GM12878 (cell line): ENCODE data around the gene TRIOBP. TPM values are rescaled to one million over a fixed set of nuclear protein-coding genes. Genes with fewer than 3 reads are reported as not detected.

Source experiments
- ATAC-seq: fragments of 200-7000 bp; cut with Tn5 transposase; 3 replicates; pipeline ENCODE4 v1.9.1; 2020; ENCODE audit warnings: mild to moderate bottlenecking, moderate library complexity
- BruUV-seq: library from RNA; stranded (reverse); fragments of 400-500 nt; replicated peaks from 2 replicates; lab custom pipeline; 2021; lab: Mats Ljungman, UMichigan
- CTCF ChIA-PET: fragments of 300-600 bp; sonication (Branson Sonifier 250); formaldehyde crosslinking; extraction: SDS; loops from one replicate; lab custom pipeline; 2021; ENCODE audit warnings: inconsistent platforms; lab: Yijun Ruan, JAX
- POLR2A ChIA-PET: fragments of 350-600 bp; formaldehyde crosslinking; extraction: SDS; loops from one replicate; lab custom pipeline; 2021; ENCODE audit warnings: inconsistent platforms; lab: Charles Lee
- RAD21 ChIA-PET: fragments of 300-600 bp; sonication (Branson Sonifier 250); formaldehyde crosslinking; loops from one replicate; lab custom pipeline; 2023; ENCODE audit warnings: antibody characterized with exemption; ENCODE audit not compliant: unreplicated experiment; lab: Charles Lee
- SMC1A ChIA-PET: fragments of 300-600 bp; sonication (Branson Sonifier 250); formaldehyde crosslinking; loops from one replicate; lab custom pipeline; 2023; ENCODE audit not compliant: unreplicated experiment, uncharacterized antibody; lab: Charles Lee
- DNase-seq: peaks from one replicate; pipeline ENCODE4 v3.0.0-alpha.2; 2011; ENCODE audit warnings: low read depth, low spot score
- FAIRE-seq: peaks from 3 replicates; lab custom pipeline; 2011; peaks lifted over from hg19 to GRCh38; lab: Jason Lieb, UNC
- H2AFZ ChIP-seq: 2 replicates; pipeline ENCODE4 v1.6.0; 2011; ENCODE audit warnings: low read depth, low read length, control low read depth; ENCODE audit not compliant: control insufficient read depth
- H3K27ac ChIP-seq: 2 replicates; pipeline ENCODE4 v1.5.1; 2011; ENCODE audit warnings: control low read depth; ENCODE audit not compliant: control insufficient read depth, insufficient read depth
- H3K27me3 ChIP-seq, 2 experiments: replicated peaks in 1 of 2; 2 replicates each; pipeline versions ENCODE4 v1.6.0 to v1.6.1; 2011; ENCODE audit warnings: low read length in 1 of 2; ENCODE audit not compliant: control insufficient read depth in 2 of 2, insufficient read depth in 2 of 2
- H3K36me3 ChIP-seq, 2 experiments: 2 replicates each; pipeline ENCODE4 v1.5.1; 2011; ENCODE audit warnings: low read length in 1 of 2; ENCODE audit not compliant: control insufficient read depth in 2 of 2, insufficient read depth in 2 of 2
- H3K4me1 ChIP-seq: 2 replicates; pipeline ENCODE4 v1.6.1; 2011; ENCODE audit warnings: mild to moderate bottlenecking, low read length, moderate library complexity, mixed read lengths; ENCODE audit not compliant: control insufficient read depth, insufficient read depth
- H3K4me2 ChIP-seq: 2 replicates; pipeline ENCODE4 v1.6.0; 2011; ENCODE audit warnings: control low read depth; ENCODE audit not compliant: control insufficient read depth, insufficient read depth
- H3K4me3 ChIP-seq: fragments of 200-600 bp; sonication (generic); 2 replicates; pipeline ENCODE4 v1.5.1; 2016
- H3K79me2 ChIP-seq: 2 replicates; pipeline ENCODE4 v1.6.0; 2011; ENCODE audit warnings: low read length; ENCODE audit not compliant: control insufficient read depth, insufficient read depth
- H3K9ac ChIP-seq: 2 replicates; pipeline ENCODE4 v1.8.0; 2011; ENCODE audit warnings: low read length, control low read depth, mixed read lengths; ENCODE audit not compliant: control insufficient read depth, insufficient read depth
- H3K9me3 ChIP-seq: replicated peaks from 3 replicates; pipeline ENCODE4 v1.5.1; 2011; ENCODE audit warnings: mild to moderate bottlenecking, low read length; ENCODE audit not compliant: control insufficient read depth, insufficient read depth
- H4K20me1 ChIP-seq: 2 replicates; pipeline ENCODE4 v1.6.0; 2011; ENCODE audit not compliant: control insufficient read depth, insufficient read depth
- BACH1 ChIP-seq: fragments of 450-650 bp; IDR thresholded peaks from 2 replicates; pipeline ENCODE4 v1.6.1; 2017; ENCODE audit warnings: mild to moderate bottlenecking, borderline replicate concordance
- BHLHE40 ChIP-seq, 2 experiments: fragments of 450-650 bp in 1 of 2; IDR thresholded peaks; 2 replicates each; pipeline ENCODE4 v1.6.1; 2011 to 2017; ENCODE audit warnings: low read depth in 2 of 2, borderline replicate concordance in 1 of 2, improper control_type of control experiment in 1 of 2, low read length in 1 of 2, mild to moderate bottlenecking in 1 of 2
- CREB1 ChIP-seq: IDR thresholded peaks from 2 replicates; pipeline ENCODE4 v1.6.1; 2012; ENCODE audit warnings: low read depth, mild to moderate bottlenecking, inconsistent platforms
- ELK1 ChIP-seq: IDR thresholded peaks from 2 replicates; pipeline ENCODE4 v1.6.1; 2012; ENCODE audit warnings: low read depth, low read length, improper control_type of control experiment
- HDAC6 ChIP-seq: fragments of 200-600 bp; sonication (generic); IDR thresholded peaks from one replicate; pipeline ENCODE4 v1.8.0; 2017; ENCODE audit warnings: antibody characterized with exemption; ENCODE audit not compliant: unreplicated experiment
- KAT2A ChIP-seq: conservative IDR thresholded peaks from 2 replicates; pipeline ENCODE4 v1.6.1; 2011; ENCODE audit warnings: low read depth, low read length; ENCODE audit not compliant: control insufficient read depth
- MXI1 ChIP-seq: fragments of 150-350 bp; IDR thresholded peaks from 2 replicates; pipeline ENCODE4 v1.6.1; 2011; ENCODE audit warnings: low read depth, mild to moderate bottlenecking, inconsistent platforms, low read length, improper control_type of control experiment
- NFYB ChIP-seq: IDR thresholded peaks from 2 replicates; pipeline ENCODE4 v1.6.1; 2011; ENCODE audit warnings: low read depth, mild to moderate bottlenecking, low read length, improper control_type of control experiment, moderate library complexity; ENCODE audit not compliant: insufficient read depth
- SMAD5 ChIP-seq: IDR thresholded peaks from 2 replicates; pipeline ENCODE4 v1.6.1; 2016; ENCODE audit warnings: antibody characterized with exemption, low read depth
- SMARCA5 ChIP-seq: fragments of 450-650 bp; IDR thresholded peaks from 2 replicates; pipeline ENCODE4 v1.6.1; 2017; ENCODE audit warnings: mild to moderate bottlenecking
- SMC3 ChIP-seq: IDR thresholded peaks from 2 replicates; pipeline ENCODE4 v1.6.1; 2011; ENCODE audit warnings: low read length, improper control_type of control experiment, borderline replicate concordance
- TBL1XR1 ChIP-seq: IDR thresholded peaks from 2 replicates; pipeline ENCODE4 v1.6.1; 2012; ENCODE audit warnings: low read depth, low read length, improper control_type of control experiment
- TCF3 ChIP-seq: IDR thresholded peaks from 2 replicates; pipeline ENCODE4 v1.6.1; 2012; ENCODE audit warnings: low read depth, mild to moderate bottlenecking, low read length, borderline replicate concordance; ENCODE audit not compliant: insufficient read depth
- YY1 ChIP-seq: IDR thresholded peaks from 2 replicates; pipeline ENCODE4 v1.6.1; 2011; ENCODE audit warnings: low read depth, mild to moderate bottlenecking, low read length
- ZBTB4 ChIP-seq: fragments of 450-650 bp; formaldehyde crosslinking; IDR thresholded peaks from 2 replicates; pipeline ENCODE4 v1.4.0; 2022; ENCODE audit warnings: mild to moderate bottlenecking, moderate library complexity
- ZNF274 ChIP-seq: IDR thresholded peaks from one replicate; pipeline ENCODE4 v1.8.0; 2011; ENCODE audit not compliant: insufficient read length, insufficient read depth
- WGBS: methylation state at CpG from one replicate; pipeline ENCODE4 v1.1.6; 2016; ENCODE audit warnings: low lambda C conversion rate; ENCODE audit not compliant: insufficient replicate concordance, insufficient coverage; ENCODE audit errors: missing lambda C conversion rate; 5-methylcytosine and 5-hydroxymethylcytosine counted together
- in situ Hi-C: fragments of 300-500 bp; cut with MboI; formaldehyde crosslinking; loops from 9 replicates; pipeline ENCODE4 v1.14.3; 2018; ENCODE audit warnings: mixed read lengths
- intact Hi-C: fragments of 100-400 bp; cut with micrococcal nuclease; formaldehyde crosslinking; loops from one replicate; pipeline ENCODE4 v1.14.2; 2022; ENCODE audit not compliant: unreplicated experiment
- polyA plus RNA-seq, 11 experiments: library from polyadenylated mRNA; depleted of rRNA in 4 of 11; unstranded in 6 of 11; stranded (reverse) in 5 of 11; fragments of >200 nt; fragmentation: Nextera tagmentation in 4 of 11; fragmentation: Illumina TruSeq in 1 of 11; extraction: Ambion mirVana in 4 of 11; extraction: Trizol in 1 of 11; gene quantifications; 1 replicate in 1 of 11; 2 replicates in 10 of 11; pipeline versions ENCODE4 v1.2.1 to v1.2.3, GENCODE V29; 2011 to 2016; ENCODE audit warnings: inconsistent platforms in 2 of 11, missing spikeins in 2 of 11, low read depth in 1 of 11
- total RNA-seq, 4 experiments: library from RNA; depleted of rRNA in 3 of 4; stranded (reverse); fragments of >200 nt in 3 of 4; fragmentation: Illumina TruSeq in 1 of 4; extraction: Trizol in 1 of 4; gene quantifications; 2 replicates each; pipeline versions ENCODE4 v1.2.1 to v1.2.3, GENCODE V29; 2013 to 2021
- TF ChIP-seq, protein P1 (sequence below), 3 experiments: IDR thresholded peaks in 2 of 3; conservative IDR thresholded peaks in 1 of 3; 2 replicates each; pipeline ENCODE4 v1.5.1; 2011; ENCODE audit warnings: low read depth in 3 of 3, low read length in 3 of 3, mild to moderate bottlenecking in 3 of 3, control low read depth in 2 of 3, moderate library complexity in 2 of 3, inconsistent platforms in 1 of 3, mixed read lengths in 1 of 3; ENCODE audit not compliant: control insufficient read depth in 2 of 3, insufficient read depth in 1 of 3; ENCODE audit errors: extremely low read depth in 1 of 3

TRIOBP gene
- total and polyA plus RNA-seq, 10 of the 15 experiments (the other 5 are each of a cell fraction or from before 2014, with no cell fraction given) = 0.21 to 23.6 (median 11.9) TPM

- no TSS peak for BruUV-seq
- ChIA-PET CTCF (interaction anchor here (0.7 to 19.9 kb wide), 14 partner anchors 9 to 182 kb away, joined by 3 to 414 read pairs (median 6); partner anchors contain the start of genes GCAT, GGA1, PDXP and SH3BP1), POLR2A (interaction anchor here (0.6 to 14.0 kb wide), 10 partner anchors 11 to 74 kb away, joined by 3 to 209 read pairs (median 5); partner anchors contain the start of gene PDXP), RAD21 (interaction anchor here (0.7 to 7.6 kb wide), 11 partner anchors 10 to 143 kb away, joined by 3 to 164 read pairs (median 6); partner anchors contain the start of genes GGA1, PDXP and SH3BP1), SMC1A (interaction anchor here (0.6 to 10.9 kb wide), 9 partner anchors 21 to 75 kb away, joined by 3 to 157 read pairs (median 9); partner anchors contain the start of gene PDXP)
- FAIRE-seq (peak; percentile 65), DNase-seq (no peak), ATAC-seq (peak; percentile 66)
- intact Hi-C loops (loop anchor here (1.0 to 5.0 kb wide), 5 partner anchors 20 to 144 kb away; no protein-coding TSS in a partner anchor), in situ Hi-C loops (loop anchor here (5.0 kb wide), 1 partner anchor 54 kb away; no protein-coding TSS in a partner anchor)
- no peaks in the 10 kb centered on the region for H3K27me3 ChIP-seq
- peaks cover 23% of the 10 kb centered on the region for H3K4me1 ChIP-seq
- no peak overlapping the region for H3K9ac ChIP-seq
- 18% methylated on average over 6 of the region's 6 CpGs for WGBS
- H3K27ac ChIP-seq = peak overlapping the region; percentile 23; the same call in 1 of the 2 replicates
- peaks cover 17% of the 10 kb centered on the region for H3K79me2 ChIP-seq
- H2AFZ ChIP-seq = peak overlapping the region; percentile 73
- H3K9me3 ChIP-seq = no peaks in the 10 kb centered on the region
- H4K20me1 ChIP-seq = no peaks in the 10 kb centered on the region
- 0 out of 2 replicates have a peak overlapping the region, but pooled peaks have one; percentile 22 for H3K4me2 ChIP-seq
- peaks cover 2% of the 10 kb centered on the region in 2 experiments; a peak in 1 of 4 replicates for H3K36me3 ChIP-seq
- no peak overlapping the region for H3K4me3 ChIP-seq
- TF ChIP-seq BHLHE40 (IDR thresholded peaks at IDR 0.05; ENCODE audit: borderline replicate concordance in 1 of 2, low read depth in 2 of 2, low read length in 1 of 2) (peak in 1 of 2 experiments; percentile 9; a peak in 1 of 4 replicates), TBL1XR1 (no peak), SMC3 (peak; percentile 94), SMAD5 (no peak), HDAC6 (no peak), YY1 (peak; percentile 78), TCF3 (0 out of 2 replicates have a peak, but pooled peaks have one; percentile 50), ZBTB4 (CRISPR knock-in tag) (no peak), BACH1 (no peak), ELK1 (0 out of 2 replicates have a peak, but pooled peaks have one; percentile 61), KAT2A (no peak), MXI1 (no peak; the same call in 1 of the 2 replicates), NFYB (no peak), ZNF274 (no peak), CREB1 (no peak), SMARCA5 (peak; percentile 80; the same call in 1 of the 2 replicates)
- TF ChIP-seq, protein P1, sequence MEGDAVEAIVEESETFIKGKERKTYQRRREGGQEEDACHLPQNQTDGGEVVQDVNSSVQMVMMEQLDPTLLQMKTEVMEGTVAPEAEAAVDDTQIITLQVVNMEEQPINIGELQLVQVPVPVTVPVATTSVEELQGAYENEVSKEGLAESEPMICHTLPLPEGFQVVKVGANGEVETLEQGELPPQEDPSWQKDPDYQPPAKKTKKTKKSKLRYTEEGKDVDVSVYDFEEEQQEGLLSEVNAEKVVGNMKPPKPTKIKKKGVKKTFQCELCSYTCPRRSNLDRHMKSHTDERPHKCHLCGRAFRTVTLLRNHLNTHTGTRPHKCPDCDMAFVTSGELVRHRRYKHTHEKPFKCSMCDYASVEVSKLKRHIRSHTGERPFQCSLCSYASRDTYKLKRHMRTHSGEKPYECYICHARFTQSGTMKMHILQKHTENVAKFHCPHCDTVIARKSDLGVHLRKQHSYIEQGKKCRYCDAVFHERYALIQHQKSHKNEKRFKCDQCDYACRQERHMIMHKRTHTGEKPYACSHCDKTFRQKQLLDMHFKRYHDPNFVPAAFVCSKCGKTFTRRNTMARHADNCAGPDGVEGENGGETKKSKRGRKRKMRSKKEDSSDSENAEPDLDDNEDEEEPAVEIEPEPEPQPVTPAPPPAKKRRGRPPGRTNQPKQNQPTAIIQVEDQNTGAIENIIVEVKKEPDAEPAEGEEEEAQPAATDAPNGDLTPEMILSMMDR (IDR thresholded peaks at IDR 0.05 in 2 of 3, conservative IDR thresholded peaks at IDR 0.05 in 1 of 3; ENCODE audit: control insufficient read depth in 2 of 3, extremely low read depth in 1 of 3, insufficient read depth in 1 of 3, low read depth in 3 of 3, low read length in 3 of 3) = peak; percentile 83 to 93 (median 92)
Measured at GRCh38 chr22:37681556-37682049, 15.2 kb upstream of the TRIOBP start.
